ENCODE measurements around the gene FOXD4L1.
"Not testable (repeated sequence)": the region's sequence is repeated elsewhere in the genome, so short reads cannot be mapped to it uniquely, and the experiment has no call there.

FOXD4L1 gene

GRCh38 chr2:113510913-113511312, 12.4 kb downstream of the FOXD4L1 start:
- H3K36me3 Mint-ChIP-seq; H3K4me3 Mint-ChIP-seq; ATAC-seq (ENCODE audit: low read depth); H3K9me3 Mint-ChIP-seq; DNase-seq (ENCODE audit: low spot score in 2 of 2); H3K27me3 Mint-ChIP-seq; H3K4me1 Mint-ChIP-seq; H3K27ac Mint-ChIP-seq: not testable (repeated sequence)

GRCh38 chr2:113511859-113512258, 13.4 kb downstream of the FOXD4L1 start:
- not testable (repeated sequence) for H3K27ac Mint-ChIP-seq; H3K9me3 Mint-ChIP-seq; DNase-seq (ENCODE audit: low spot score in 2 of 2); H3K27me3 Mint-ChIP-seq; H3K4me1 Mint-ChIP-seq; ATAC-seq (ENCODE audit: low read depth); H3K36me3 Mint-ChIP-seq; H3K4me3 Mint-ChIP-seq

GRCh38 chr2:113515457-113515856, 17.0 kb downstream of the FOXD4L1 start:
- not testable (repeated sequence) for H3K4me3 Mint-ChIP-seq, H3K27ac Mint-ChIP-seq

GRCh38 chr2:113515995-113516394, 17.5 kb downstream of the FOXD4L1 start:
- H3K9me3 Mint-ChIP-seq; H3K36me3 Mint-ChIP-seq; H3K27me3 Mint-ChIP-seq; DNase-seq (ENCODE audit: low spot score in 2 of 2); ATAC-seq (ENCODE audit: low read depth); H3K27ac Mint-ChIP-seq; H3K4me3 Mint-ChIP-seq; H3K4me1 Mint-ChIP-seq: not testable (repeated sequence)

More at GRCh38 chr2:113515457-113515856, 17.0 kb downstream of the FOXD4L1 start:
- H3K36me3 Mint-ChIP-seq; ATAC-seq (ENCODE audit: low read depth); H3K27me3 Mint-ChIP-seq; H3K4me1 Mint-ChIP-seq; H3K9me3 Mint-ChIP-seq; DNase-seq (ENCODE audit: low spot score in 2 of 2): not testable (repeated sequence)

GRCh38 chr2:113517025-113517424, 18.6 kb downstream of the FOXD4L1 start:
- not testable (repeated sequence) for DNase-seq (ENCODE audit: low spot score in 2 of 2); H3K4me3 Mint-ChIP-seq; H3K4me1 Mint-ChIP-seq; ATAC-seq (ENCODE audit: low read depth); H3K27ac Mint-ChIP-seq; H3K9me3 Mint-ChIP-seq; H3K27me3 Mint-ChIP-seq; H3K36me3 Mint-ChIP-seq

GRCh38 chr2:113520837-113521236, 22.4 kb downstream of the FOXD4L1 start:
- H3K4me3 Mint-ChIP-seq; H3K27ac Mint-ChIP-seq; H3K27me3 Mint-ChIP-seq; H3K9me3 Mint-ChIP-seq; DNase-seq (ENCODE audit: low spot score in 2 of 2); ATAC-seq (ENCODE audit: low read depth); H3K36me3 Mint-ChIP-seq; H3K4me1 Mint-ChIP-seq: not testable (repeated sequence)

GRCh38 chr2:113521492-113521891, 23.0 kb downstream of the FOXD4L1 start:
- not testable (repeated sequence) for H3K27ac Mint-ChIP-seq; ATAC-seq (ENCODE audit: low read depth); H3K4me1 Mint-ChIP-seq; H3K27me3 Mint-ChIP-seq; H3K9me3 Mint-ChIP-seq; H3K4me3 Mint-ChIP-seq; DNase-seq (ENCODE audit: low spot score in 2 of 2); H3K36me3 Mint-ChIP-seq

GRCh38 chr2:113524986-113525385, 26.5 kb downstream of the FOXD4L1 start:
- not testable (repeated sequence) for DNase-seq (ENCODE audit: low spot score in 2 of 2); H3K4me3 Mint-ChIP-seq; ATAC-seq (ENCODE audit: low read depth); H3K4me1 Mint-ChIP-seq; H3K9me3 Mint-ChIP-seq; H3K36me3 Mint-ChIP-seq; H3K27ac Mint-ChIP-seq; H3K27me3 Mint-ChIP-seq

- not testable (repeated sequence) for H3K9me3 Mint-ChIP-seq; H3K27me3 Mint-ChIP-seq; H3K36me3 Mint-ChIP-seq; DNase-seq (ENCODE audit: low spot score in 2 of 2); H3K4me1 Mint-ChIP-seq; H3K27ac Mint-ChIP-seq; H3K4me3 Mint-ChIP-seq
- ATAC-seq (ENCODE audit: low read depth), result peak; percentile 82
Measured at GRCh38 chr2:113527350-113528045, 29.0 kb downstream of the FOXD4L1 start.

GRCh38 chr2:113528126-113528525, 29.7 kb downstream of the FOXD4L1 start:
- H3K4me1 Mint-ChIP-seq; H3K9me3 Mint-ChIP-seq; H3K27ac Mint-ChIP-seq; H3K36me3 Mint-ChIP-seq; ATAC-seq (ENCODE audit: low read depth); DNase-seq (ENCODE audit: low spot score in 2 of 2); H3K27me3 Mint-ChIP-seq; H3K4me3 Mint-ChIP-seq: not testable (repeated sequence)

- H3K27me3 Mint-ChIP-seq; H3K4me1 Mint-ChIP-seq; H3K36me3 Mint-ChIP-seq; DNase-seq (ENCODE audit: low spot score in 2 of 2); H3K27ac Mint-ChIP-seq; H3K9me3 Mint-ChIP-seq; ATAC-seq (ENCODE audit: low read depth); H3K4me3 Mint-ChIP-seq: not testable (repeated sequence)
Measured at GRCh38 chr2:113528904-113529303, 30.4 kb downstream of the FOXD4L1 start.

GRCh38 chr2:113532991-113533390, 34.5 kb downstream of the FOXD4L1 start:
- H3K27ac Mint-ChIP-seq; H3K9me3 Mint-ChIP-seq; H3K4me1 Mint-ChIP-seq; H3K36me3 Mint-ChIP-seq; DNase-seq (ENCODE audit: low spot score in 2 of 2); H3K4me3 Mint-ChIP-seq; H3K27me3 Mint-ChIP-seq; ATAC-seq (ENCODE audit: low read depth): not testable (repeated sequence)

GRCh38 chr2:113536573-113536972, 38.1 kb downstream of the FOXD4L1 start:
- ATAC-seq (ENCODE audit: low read depth); H3K4me3 Mint-ChIP-seq; H3K4me1 Mint-ChIP-seq; H3K27me3 Mint-ChIP-seq; DNase-seq (ENCODE audit: low spot score in 2 of 2); H3K27ac Mint-ChIP-seq; H3K36me3 Mint-ChIP-seq; H3K9me3 Mint-ChIP-seq: not testable (repeated sequence)

GRCh38 chr2:113540834-113541203, 42.4 kb downstream of the FOXD4L1 start:
- H3K4me1 Mint-ChIP-seq; DNase-seq (ENCODE audit: low spot score in 2 of 2); H3K27ac Mint-ChIP-seq; ATAC-seq (ENCODE audit: low read depth); H3K36me3 Mint-ChIP-seq; H3K9me3 Mint-ChIP-seq; H3K27me3 Mint-ChIP-seq: not testable (repeated sequence)
- H3K4me3 Mint-ChIP-seq, result peak overlapping the region; percentile 43

GRCh38 chr2:113541204-113541975, 42.9 kb downstream of the FOXD4L1 start:
- ATAC-seq (ENCODE audit: low read depth), result peak; percentile 49
- not testable (repeated sequence) for H3K27ac Mint-ChIP-seq

More at GRCh38 chr2:113541204-113541975, 42.9 kb downstream of the FOXD4L1 start:
- H3K27me3 Mint-ChIP-seq; H3K36me3 Mint-ChIP-seq; DNase-seq (ENCODE audit: low spot score in 2 of 2); H3K4me1 Mint-ChIP-seq; H3K9me3 Mint-ChIP-seq: not testable (repeated sequence)
- peak overlapping the region; percentile 56 for H3K4me3 Mint-ChIP-seq
